Stimulated activated CD8-positive, alpha-beta memory T cell treated with anti-CD3 and anti-CD28 coated beads, Interleukin-4, amount 100 ng/mL, for 48 hours (primary cell): ENCODE results near the gene CBR4.
"Not testable (repeated sequence)": the region's sequence is repeated elsewhere in the genome, so short reads cannot be mapped to it uniquely, and the experiment has no call there.

Experiments
- DNase-seq: peaks from one replicate; pipeline ENCODE4 v3.0.0-alpha.2; 2020

Gene CBR4

DNA sequence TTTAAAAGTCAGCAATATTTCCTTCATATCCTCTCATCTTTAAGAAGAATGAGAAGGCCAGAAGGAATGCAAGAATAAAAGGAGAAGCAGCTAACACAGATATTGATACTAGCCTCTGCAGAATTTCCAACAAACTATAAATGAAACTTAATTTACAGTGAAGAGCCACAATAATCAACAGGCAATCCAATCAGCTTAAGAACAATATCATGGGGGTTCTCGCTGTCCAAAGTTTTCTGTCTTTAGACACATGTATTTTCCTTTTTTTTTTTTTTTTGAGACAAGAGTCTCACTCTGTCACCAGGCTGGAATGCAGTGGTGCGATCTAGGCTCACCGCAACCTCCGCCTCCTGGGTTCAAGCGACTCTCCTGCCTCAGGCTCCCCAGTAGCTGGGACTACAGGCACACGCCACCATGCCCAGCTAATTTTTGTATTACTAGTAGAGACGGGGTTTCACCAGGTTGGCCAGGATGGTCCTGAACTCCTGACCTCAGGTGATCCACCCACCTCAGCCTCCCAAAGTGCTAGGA is 17.0 kb downstream of the CBR4 start:
- DNase-seq = not testable (repeated sequence)

GRCh38 chr4:168981942-168982341 is 28.1 kb downstream of the CBR4 start:
- DNase-seq = no peak

- no peak for DNase-seq
These were observed 28.6 kb downstream of the CBR4 start for GRCh38 chr4:168981460-168981859.

GRCh38 chr4:168979338-168979737 is 30.7 kb downstream of the CBR4 start:
- DNase-seq = no peak

- DNase-seq = no peak
These were observed 31.9 kb downstream of the CBR4 start for GRCh38 chr4:168978001-168978700.

DNA sequence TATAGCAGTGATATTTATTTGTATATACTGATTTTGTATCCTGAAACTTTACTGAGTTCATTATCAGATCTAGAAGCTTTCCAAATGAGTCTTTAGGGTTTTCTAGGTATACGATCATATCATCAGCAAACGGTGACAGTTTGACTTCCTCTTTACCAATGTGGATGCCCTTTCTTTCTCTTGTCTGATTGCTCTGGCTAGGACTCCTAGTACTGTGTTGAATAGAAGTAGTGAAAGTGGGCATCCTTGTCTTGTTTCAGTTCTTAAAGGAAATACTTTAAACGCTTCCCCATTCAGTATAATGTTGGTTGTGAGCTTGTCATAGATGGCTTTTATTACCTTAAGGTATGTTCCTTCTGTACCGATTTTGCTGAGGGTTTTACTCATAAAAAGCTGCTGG is 37.5 kb downstream of the CBR4 start:
- no peak for DNase-seq

GRCh38 chr4:168960716-168961115 is 49.3 kb downstream of the CBR4 start:
- no peak for DNase-seq

DNA sequence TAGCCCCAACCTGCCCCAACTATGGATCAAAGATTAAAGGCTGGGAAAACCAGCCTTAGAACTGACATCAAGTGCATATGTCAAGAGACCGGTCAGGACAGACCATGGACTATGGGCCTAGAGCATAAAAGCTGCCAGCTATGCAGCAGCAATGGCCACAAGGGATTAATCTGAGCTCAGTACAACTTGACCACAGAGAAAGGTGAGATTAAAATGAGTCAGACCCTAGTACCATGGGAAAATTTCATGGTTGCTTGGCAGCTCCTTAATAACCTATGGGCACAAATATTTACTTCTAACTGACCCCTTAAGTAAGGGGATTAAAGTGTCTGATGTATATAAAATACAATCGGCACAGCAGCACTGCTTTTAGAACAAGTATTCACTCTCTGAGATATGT is 54.4 kb downstream of the CBR4 start:
- DNase-seq = no peak

DNA sequence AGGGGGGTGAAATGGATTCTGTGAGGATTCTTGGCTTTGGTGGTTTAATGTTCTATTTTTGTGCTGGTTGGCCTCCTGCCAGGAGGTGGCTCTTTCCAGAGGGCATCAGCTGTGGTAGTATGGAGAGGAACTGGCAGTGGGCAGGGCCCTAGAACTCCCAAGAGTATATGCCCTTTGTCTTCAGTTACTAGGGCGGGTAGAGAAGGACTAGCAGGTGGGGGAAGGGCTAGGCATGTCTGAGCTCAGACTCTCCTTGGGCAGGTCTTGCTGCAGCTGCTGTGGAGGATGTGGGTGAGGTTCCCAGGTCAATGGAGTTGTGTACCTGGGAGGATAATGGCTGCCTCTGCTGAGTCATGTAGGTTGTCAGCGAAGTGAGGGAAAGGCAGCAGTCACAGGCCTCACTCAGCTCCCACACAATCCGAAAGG is 57.2 kb downstream of the CBR4 start:
- not testable (repeated sequence) for DNase-seq

DNA sequence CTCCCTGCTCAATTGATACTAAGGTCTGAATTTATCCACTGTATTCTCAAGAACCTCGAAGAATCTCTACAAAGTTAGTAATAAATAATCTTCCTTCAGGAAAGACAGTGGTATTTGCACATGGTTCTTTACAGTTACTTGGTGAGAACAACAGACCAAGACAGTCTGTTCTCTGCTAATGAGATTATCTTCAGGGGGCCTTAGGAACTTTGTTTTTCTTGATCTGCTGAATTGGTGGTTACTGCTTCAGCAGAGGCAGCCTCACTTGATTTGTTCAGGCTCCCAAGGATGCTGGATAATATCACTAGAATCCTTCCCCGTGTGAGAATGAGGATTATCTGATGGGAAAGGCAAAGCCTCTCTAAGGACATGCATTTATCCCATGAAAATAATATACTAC is 64.8 kb downstream of the CBR4 start:
- no peak for DNase-seq

GRCh38 chr4:168942985-168943384 is 67.1 kb downstream of the CBR4 start:
- no peak for DNase-seq
